HCT116 (cell line): ENCODE measurements around the gene GRIN3B. TPM values are rescaled to one million over a fixed set of nuclear protein-coding genes. Genes with fewer than 3 reads are reported as not detected.

Experiments
- ATAC-seq: fragments of 200-7000 bp; cut with Tn5 transposase; 2 replicates; pipeline ENCODE4 v1.9.1; 2020; ENCODE audit warnings: mild to moderate bottlenecking, moderate library complexity
- BruUV-seq: library from RNA; stranded (reverse); fragments of 400-500 nt; replicated peaks from 2 replicates; lab custom pipeline; 2021; lab: Mats Ljungman, UMichigan
- CTCF ChIA-PET: fragments of 300-600 bp; sonication (Branson Sonifier 250); formaldehyde crosslinking; loops from one replicate; lab custom pipeline; 2021; ENCODE audit warnings: antibody characterized with exemption; lab: Charles Lee
- POLR2A ChIA-PET: fragments of 300-600, 350-600 bp; sonication (Branson Sonifier 250); formaldehyde crosslinking; loops from one replicate; lab custom pipeline; 2021; ENCODE audit warnings: antibody characterized with exemption; lab: Charles Lee
- RAD21 ChIA-PET, 2 experiments: fragments of 300-600 bp; sonication (Branson Sonifier 250); formaldehyde crosslinking; loops; one replicate each; lab custom pipeline; 2023; ENCODE audit warnings: low total read pairs in 2 of 2; ENCODE audit not compliant: uncharacterized antibody in 2 of 2, unreplicated experiment in 2 of 2, low non-redundant PET in 1 of 2; lab: Charles Lee
- DNase-seq: peaks from one replicate; pipeline ENCODE4 v3.0.0-alpha.2; 2010; ENCODE audit warnings: low read depth, low spot score
- H2AFZ ChIP-seq: fragments of 200-600 bp; shearing (Covaris generic), sonication (generic); 2 replicates; pipeline ENCODE4 v1.6.1; 2017; ENCODE audit warnings: low read depth, mixed run types, mixed read lengths, antibody characterized with exemption, low read length; ENCODE audit not compliant: poor library complexity, severe bottlenecking
- H3K27ac ChIP-seq: 2 replicates; pipeline ENCODE4 v1.5.1; 2012; ENCODE audit warnings: low read depth, low read length
- H3K27me3 ChIP-seq: fragments of 200-600 bp; sonication (generic); 2 replicates; pipeline ENCODE4 v1.6.1; 2016; ENCODE audit warnings: mixed run types, low read length, mixed read lengths; ENCODE audit not compliant: insufficient read depth
- H3K36me3 ChIP-seq, 2 experiments: fragments of 200-500 bp in 1 of 2; fragments of 200-600 bp in 1 of 2; sonication (Bioruptor generic) in 1 of 2; sonication (generic) in 1 of 2; 2 replicates each; pipeline versions ENCODE4 v1.5.1 to v1.6.1; 2014 to 2016; ENCODE audit warnings: low read length in 2 of 2, inconsistent platforms in 1 of 2, mixed read lengths in 1 of 2, mixed run types in 1 of 2; ENCODE audit not compliant: insufficient read depth in 2 of 2, control insufficient read depth in 1 of 2
- H3K4me1 ChIP-seq, 2 experiments: fragments of 200-600 bp in 1 of 2; sonication (generic) in 1 of 2; 2 replicates each; pipeline versions ENCODE4 v1.5.1 to v1.6.1; 2012 to 2017; ENCODE audit warnings: low read length in 2 of 2, inconsistent platforms in 1 of 2, mild to moderate bottlenecking in 1 of 2, mixed read lengths in 1 of 2, mixed run types in 1 of 2, moderate library complexity in 1 of 2; ENCODE audit not compliant: insufficient read depth in 2 of 2, control insufficient read depth in 1 of 2
- H3K4me2 ChIP-seq: fragments of 200-600 bp; sonication (generic); 2 replicates; pipeline ENCODE4 v1.6.1; 2017; ENCODE audit warnings: mixed run types, low read length, mixed read lengths
- H3K4me3 ChIP-seq, 2 experiments: fragments of 200-600 bp in 1 of 2; sonication (generic) in 1 of 2; replicated peaks in 1 of 2; 2 replicates each; pipeline ENCODE4 v1.5.1; 2011 to 2016; ENCODE audit warnings: low read length in 2 of 2, control low read depth in 1 of 2, low read depth in 1 of 2, mild to moderate bottlenecking in 1 of 2, mixed read lengths in 1 of 2, mixed run types in 1 of 2
- H3K79me2 ChIP-seq: fragments of 200-600 bp; sonication (generic); 2 replicates; pipeline ENCODE4 v1.6.1; 2017; ENCODE audit warnings: mild to moderate bottlenecking, mixed run types, low read length, moderate library complexity, mixed read lengths; ENCODE audit not compliant: insufficient read depth
- H3K9ac ChIP-seq: fragments of 200-600 bp; sonication (generic); 2 replicates; pipeline ENCODE4 v1.6.1; 2016; ENCODE audit warnings: low read length, mixed read lengths
- H3K9me2 ChIP-seq: fragments of 200-600 bp; sonication (generic), shearing (Covaris generic); 2 replicates; pipeline ENCODE4 v1.6.1; 2017; ENCODE audit warnings: mixed run types, mild to moderate bottlenecking, moderate library complexity; ENCODE audit not compliant: insufficient read depth
- H3K9me3 ChIP-seq, 2 experiments: fragments of 200-500 bp in 1 of 2; fragments of 200-600 bp in 1 of 2; sonication (Bioruptor generic) in 1 of 2; sonication (generic) in 1 of 2; 2 replicates each; pipeline ENCODE4 v1.6.1; 2014 to 2017; ENCODE audit warnings: low read length in 2 of 2, mixed read lengths in 2 of 2, inconsistent platforms in 1 of 2, low read depth in 1 of 2, mild to moderate bottlenecking in 1 of 2, mixed run types in 1 of 2, moderate library complexity in 1 of 2; ENCODE audit not compliant: control insufficient read depth in 1 of 2, insufficient read depth in 1 of 2
- H4K20me1 ChIP-seq: fragments of 200-600 bp; sonication (generic), shearing (Covaris generic); 2 replicates; pipeline ENCODE4 v1.6.1; 2017; ENCODE audit warnings: mixed run types, mild to moderate bottlenecking, moderate library complexity; ENCODE audit not compliant: insufficient read depth
- EZH2 ChIP-seq: fragments of 200-600 bp; sonication (generic); IDR thresholded peaks from 2 replicates; pipeline ENCODE4 v1.6.1; 2017; ENCODE audit warnings: antibody characterized with exemption, mixed run types
- EZH2phosphoT487 ChIP-seq: fragments of 200-600 bp; IDR thresholded peaks from 2 replicates; pipeline ENCODE4 v1.6.1; 2018; ENCODE audit warnings: antibody characterized with exemption, borderline replicate concordance
- POLR2AphosphoS5 ChIP-seq: IDR thresholded peaks from 2 replicates; pipeline ENCODE4 v1.6.1; 2011; ENCODE audit warnings: mild to moderate bottlenecking, low read depth, low read length, moderate library complexity
- SIN3A ChIP-seq: IDR thresholded peaks from 2 replicates; pipeline ENCODE4 v1.6.1; 2012; ENCODE audit warnings: low read depth
- intact Hi-C: fragments of 100-400 bp; cut with micrococcal nuclease; formaldehyde crosslinking; loops from 2 replicates; pipeline ENCODE4 v1.10.0; 2022
- total RNA-seq: library from RNA; stranded (reverse); gene quantifications from one replicate; pipeline ENCODE4 v1.2.1, GENCODE V29; 2021; ENCODE audit not compliant: unreplicated experiment
- TF ChIP-seq, protein P1 (sequence below): IDR thresholded peaks from 2 replicates; pipeline ENCODE4 v1.6.1; 2012
- TF ChIP-seq, protein P2 (sequence below): IDR thresholded peaks from 2 replicates; pipeline ENCODE4 v1.6.1; 2011; ENCODE audit warnings: mild to moderate bottlenecking, low read length, moderate library complexity; ENCODE audit not compliant: insufficient replicate concordance; ENCODE audit errors: extremely low read depth
- TF ChIP-seq, protein P3 (sequence below), 3 experiments: fragments of 200-600 bp in 1 of 3; sonication (generic) in 1 of 3; IDR thresholded peaks in 2 of 3; conservative IDR thresholded peaks in 1 of 3; 2 replicates each; pipeline ENCODE4 v1.5.1; 2012 to 2017; ENCODE audit warnings: low read depth in 2 of 3, low read length in 2 of 3, antibody characterized with exemption in 1 of 3, borderline replicate concordance in 1 of 3, control low read depth in 1 of 3, mild to moderate bottlenecking in 1 of 3, mixed read lengths in 1 of 3, mixed run types in 1 of 3, moderate library complexity in 1 of 3; ENCODE audit not compliant: insufficient read depth in 1 of 3

GRIN3B gene
- total RNA-seq, 1 experiment from 2014 or later = 0.69 TPM

DNA sequence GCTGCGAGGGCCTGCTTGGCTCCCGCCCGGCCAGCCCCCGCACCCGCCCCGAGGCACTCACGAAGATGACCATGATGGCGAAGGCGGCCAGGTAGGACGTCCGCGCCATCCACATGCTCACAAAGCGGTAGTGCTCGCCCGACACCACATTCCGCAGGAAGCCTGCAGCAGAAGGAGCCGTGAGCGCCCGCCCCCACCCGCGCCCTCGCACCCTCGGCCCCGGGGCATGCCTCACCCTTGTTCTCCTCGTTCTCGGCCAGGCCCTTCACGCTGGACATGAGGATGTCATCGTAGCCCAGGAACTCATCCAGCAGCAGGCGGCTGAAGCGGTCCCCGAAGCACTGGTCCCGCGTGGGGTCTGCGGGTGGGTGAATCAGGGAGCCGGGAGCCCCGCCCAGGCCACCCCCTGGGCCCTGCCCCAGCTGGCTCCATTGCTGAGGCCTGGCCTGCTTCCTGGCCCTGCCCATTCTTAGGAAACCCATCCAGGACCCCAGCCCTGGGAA, 11.7 kb downstream of the GRIN3B start:
- H3K9ac ChIP-seq = no peak overlapping the region
- intact Hi-C loops = no loop called here
- H3K9me3 ChIP-seq = no peaks in the 10 kb centered on the region
- H3K9me2 ChIP-seq = no peaks in the 10 kb centered on the region
- ATAC-seq = no peak
- DNase-seq = no peak
- H3K27me3 ChIP-seq = no peaks in the 10 kb centered on the region
- H3K27ac ChIP-seq = no peak overlapping the region
- no peak overlapping the region for H3K4me2 ChIP-seq
- H3K4me1 ChIP-seq = peaks cover 2 to 5% of the 10 kb centered on the region in 2 experiments
- BruUV-seq = no TSS peak
- no peaks in the 10 kb centered on the region; the same call in 1 of the 2 replicates for H4K20me1 ChIP-seq
- ChIA-PET RAD21 (no interaction called here), POLR2A (no interaction called here), CTCF (no interaction called here)
- H3K79me2 ChIP-seq = peaks cover 40% of the 10 kb centered on the region
- H2AFZ ChIP-seq = no peak overlapping the region
- peaks cover 3 to 4% of the 10 kb centered on the region in 2 experiments; a peak in 2 of 4 replicates for H3K36me3 ChIP-seq
- H3K4me3 ChIP-seq = no peak overlapping the region
- no peak for TF ChIP-seq EZH2phosphoT487
- TF ChIP-seq, protein P1, sequence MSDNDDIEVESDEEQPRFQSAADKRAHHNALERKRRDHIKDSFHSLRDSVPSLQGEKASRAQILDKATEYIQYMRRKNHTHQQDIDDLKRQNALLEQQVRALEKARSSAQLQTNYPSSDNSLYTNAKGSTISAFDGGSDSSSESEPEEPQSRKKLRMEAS = no peak
- no peak for TF ChIP-seq POLR2AphosphoS5
- no peak for TF ChIP-seq EZH2
- TF ChIP-seq, protein P2, sequence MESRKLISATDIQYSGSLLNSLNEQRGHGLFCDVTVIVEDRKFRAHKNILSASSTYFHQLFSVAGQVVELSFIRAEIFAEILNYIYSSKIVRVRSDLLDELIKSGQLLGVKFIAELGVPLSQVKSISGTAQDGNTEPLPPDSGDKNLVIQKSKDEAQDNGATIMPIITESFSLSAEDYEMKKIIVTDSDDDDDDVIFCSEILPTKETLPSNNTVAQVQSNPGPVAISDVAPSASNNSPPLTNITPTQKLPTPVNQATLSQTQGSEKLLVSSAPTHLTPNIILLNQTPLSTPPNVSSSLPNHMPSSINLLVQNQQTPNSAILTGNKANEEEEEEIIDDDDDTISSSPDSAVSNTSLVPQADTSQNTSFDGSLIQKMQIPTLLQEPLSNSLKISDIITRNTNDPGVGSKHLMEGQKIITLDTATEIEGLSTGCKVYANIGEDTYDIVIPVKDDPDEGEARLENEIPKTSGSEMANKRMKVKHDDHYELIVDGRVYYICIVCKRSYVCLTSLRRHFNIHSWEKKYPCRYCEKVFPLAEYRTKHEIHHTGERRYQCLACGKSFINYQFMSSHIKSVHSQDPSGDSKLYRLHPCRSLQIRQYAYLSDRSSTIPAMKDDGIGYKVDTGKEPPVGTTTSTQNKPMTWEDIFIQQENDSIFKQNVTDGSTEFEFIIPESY = no peak
- TF ChIP-seq SIN3A = no peak
- TF ChIP-seq, protein P3, sequence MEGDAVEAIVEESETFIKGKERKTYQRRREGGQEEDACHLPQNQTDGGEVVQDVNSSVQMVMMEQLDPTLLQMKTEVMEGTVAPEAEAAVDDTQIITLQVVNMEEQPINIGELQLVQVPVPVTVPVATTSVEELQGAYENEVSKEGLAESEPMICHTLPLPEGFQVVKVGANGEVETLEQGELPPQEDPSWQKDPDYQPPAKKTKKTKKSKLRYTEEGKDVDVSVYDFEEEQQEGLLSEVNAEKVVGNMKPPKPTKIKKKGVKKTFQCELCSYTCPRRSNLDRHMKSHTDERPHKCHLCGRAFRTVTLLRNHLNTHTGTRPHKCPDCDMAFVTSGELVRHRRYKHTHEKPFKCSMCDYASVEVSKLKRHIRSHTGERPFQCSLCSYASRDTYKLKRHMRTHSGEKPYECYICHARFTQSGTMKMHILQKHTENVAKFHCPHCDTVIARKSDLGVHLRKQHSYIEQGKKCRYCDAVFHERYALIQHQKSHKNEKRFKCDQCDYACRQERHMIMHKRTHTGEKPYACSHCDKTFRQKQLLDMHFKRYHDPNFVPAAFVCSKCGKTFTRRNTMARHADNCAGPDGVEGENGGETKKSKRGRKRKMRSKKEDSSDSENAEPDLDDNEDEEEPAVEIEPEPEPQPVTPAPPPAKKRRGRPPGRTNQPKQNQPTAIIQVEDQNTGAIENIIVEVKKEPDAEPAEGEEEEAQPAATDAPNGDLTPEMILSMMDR (IDR thresholded peaks at IDR 0.05 in 2 of 3, conservative IDR thresholded peaks at IDR 0.05 in 1 of 3; ENCODE audit: borderline replicate concordance in 1 of 3, insufficient read depth in 1 of 3, low read depth in 2 of 3, low read length in 2 of 3) = no peak
